ENCODE results near the gene CTIF. TPM values are rescaled to one million over a fixed set of nuclear protein-coding genes. Genes with fewer than 3 reads are reported as not detected.

The CTIF gene
- total RNA-seq, 1 donor: 86.4 TPM

GRCh38 chr18:48876590-48876989 lies 337.8 kb downstream of the CTIF start:
- DNase-seq (ENCODE audit: low read depth): no peak
- no peak for TF ChIP-seq CTCF (IDR thresholded peaks at IDR 0.05; ENCODE audit: insufficient read depth, low read depth, low read length)
- H3K4me3 ChIP-seq (ENCODE audit: low read depth, low read length): no peak overlapping the region

- no peak overlapping the region for H3K4me3 ChIP-seq (ENCODE audit: low read depth, low read length)
- no peak for DNase-seq (ENCODE audit: low read depth)
- TF ChIP-seq CTCF (IDR thresholded peaks at IDR 0.05; ENCODE audit: insufficient read depth, low read depth, low read length): no peak
Observed at GRCh38 chr18:48877941-48878340, 339.1 kb downstream of the CTIF start.

- TF ChIP-seq CTCF (IDR thresholded peaks at IDR 0.05; ENCODE audit: insufficient read depth, low read depth, low read length): no peak
- DNase-seq (ENCODE audit: low read depth): no peak
- H3K4me3 ChIP-seq (ENCODE audit: low read depth, low read length): no peak overlapping the region
Observed at GRCh38 chr18:48878471-48878870, 339.6 kb downstream of the CTIF start.

- H3K4me3 ChIP-seq (ENCODE audit: low read depth, low read length): no peak overlapping the region
- no peak for TF ChIP-seq CTCF (IDR thresholded peaks at IDR 0.05; ENCODE audit: insufficient read depth, low read depth, low read length)
- DNase-seq (ENCODE audit: low read depth): no peak
Observed at GRCh38 chr18:48879008-48879431, 340.2 kb downstream of the CTIF start.

- DNase-seq (ENCODE audit: low read depth): no peak
- TF ChIP-seq CTCF (IDR thresholded peaks at IDR 0.05; ENCODE audit: insufficient read depth, low read depth, low read length): no peak
- H3K4me3 ChIP-seq (ENCODE audit: low read depth, low read length): no peak overlapping the region
Observed at GRCh38 chr18:48880931-48881330, 342.1 kb downstream of the CTIF start.

GRCh38 chr18:48882379-48882778 lies 343.5 kb downstream of the CTIF start:
- no peak for TF ChIP-seq CTCF (IDR thresholded peaks at IDR 0.05; ENCODE audit: insufficient read depth, low read depth, low read length)
- no peak overlapping the region for H3K4me3 ChIP-seq (ENCODE audit: low read depth, low read length)
- DNase-seq (ENCODE audit: low read depth): no peak

GRCh38 chr18:48884306-48884705 lies 345.5 kb downstream of the CTIF start:
- H3K4me3 ChIP-seq (ENCODE audit: low read depth, low read length): no peak overlapping the region
- no peak for DNase-seq (ENCODE audit: low read depth)
- no peak for TF ChIP-seq CTCF (IDR thresholded peaks at IDR 0.05; ENCODE audit: insufficient read depth, low read depth, low read length)

Data from fibroblast of villous mesenchyme (primary cell).